Trophoblast cell (in vitro differentiated cells and primary cell): Measurements from ENCODE around the gene SPAAR.

Experiments used
- DNase-seq, 2 donors: peaks; one replicate each; pipeline ENCODE4 v3.0.0-alpha.2; 2016
- H2AFZ ChIP-seq: 2 replicates; pipeline ENCODE4 v1.6.1; 2013; ENCODE audit warnings: low read length, moderate library complexity, mild to moderate bottlenecking; ENCODE audit not compliant: insufficient read depth, poor library complexity
- H2AK5ac ChIP-seq: 2 replicates; pipeline ENCODE4 v1.6.1; 2013; ENCODE audit warnings: mild to moderate bottlenecking, low read length
- H2BK120ac ChIP-seq: 2 replicates; pipeline ENCODE4 v1.6.1; 2013; ENCODE audit warnings: low read length, mild to moderate bottlenecking, moderate library complexity; ENCODE audit not compliant: insufficient read depth, poor library complexity
- H2BK12ac ChIP-seq: 2 replicates; pipeline ENCODE4 v1.6.1; 2013; ENCODE audit warnings: mild to moderate bottlenecking, low read length, moderate library complexity
- H2BK5ac ChIP-seq: 2 replicates; pipeline ENCODE4 v1.6.1; 2013; ENCODE audit warnings: low read length, low read depth, moderate library complexity, mild to moderate bottlenecking; ENCODE audit not compliant: poor library complexity
- H3K14ac ChIP-seq: 2 replicates; pipeline ENCODE4 v1.6.1; 2013; ENCODE audit warnings: mild to moderate bottlenecking, low read length
- H3K18ac ChIP-seq: 2 replicates; pipeline ENCODE4 v1.6.1; 2013; ENCODE audit warnings: mild to moderate bottlenecking, low read length
- H3K23ac ChIP-seq: 2 replicates; pipeline ENCODE4 v1.6.1; 2013; ENCODE audit warnings: low read length
- H3K27ac ChIP-seq: 2 replicates; pipeline ENCODE4 v1.5.1; 2013; ENCODE audit warnings: low read depth, mild to moderate bottlenecking, inconsistent platforms, low read length, moderate library complexity
- H3K27me3 ChIP-seq: 2 replicates; pipeline ENCODE4 v1.6.1; 2013; ENCODE audit warnings: inconsistent platforms, mild to moderate bottlenecking, low read length, moderate library complexity; ENCODE audit not compliant: insufficient read depth
- H3K36me3 ChIP-seq, 2 experiments: 1 replicate in 1 of 2; 2 replicates in 1 of 2; pipeline ENCODE4 v1.6.1; 2013; ENCODE audit warnings: low read length in 2 of 2, mild to moderate bottlenecking in 2 of 2, moderate library complexity in 1 of 2; ENCODE audit not compliant: insufficient read depth in 2 of 2, control insufficient read depth in 1 of 2
- H3K4ac ChIP-seq: 2 replicates; pipeline ENCODE4 v1.6.1; 2013; ENCODE audit warnings: low read depth, mild to moderate bottlenecking, low read length, moderate library complexity
- H3K4me1 ChIP-seq, 2 experiments: 1 replicate in 1 of 2; 2 replicates in 1 of 2; pipeline ENCODE4 v1.6.1; 2013; ENCODE audit warnings: low read length in 2 of 2, mild to moderate bottlenecking in 2 of 2, moderate library complexity in 1 of 2; ENCODE audit not compliant: insufficient read depth in 2 of 2, control insufficient read depth in 1 of 2
- H3K4me2 ChIP-seq: 2 replicates; pipeline ENCODE4 v1.6.1; 2013; ENCODE audit warnings: inconsistent platforms, mild to moderate bottlenecking, low read length, moderate library complexity
- H3K4me3 ChIP-seq: 2 replicates; pipeline ENCODE4 v1.5.1; 2013; ENCODE audit warnings: mild to moderate bottlenecking, low read depth, low read length, inconsistent platforms
- H3K79me1 ChIP-seq: one replicate; pipeline ENCODE4 v1.6.1; 2013; ENCODE audit warnings: low read length
- H3K79me2 ChIP-seq: 2 replicates; pipeline ENCODE4 v1.6.1; 2013; ENCODE audit warnings: low read length, mild to moderate bottlenecking; ENCODE audit not compliant: control insufficient read depth, insufficient read depth, poor library complexity
- H3K9ac ChIP-seq: 2 replicates; pipeline ENCODE4 v1.6.1; 2013; ENCODE audit warnings: mild to moderate bottlenecking, low read length
- H3K9me3 ChIP-seq: 2 replicates; pipeline ENCODE4 v1.6.1; 2013; ENCODE audit warnings: low read depth, mild to moderate bottlenecking, control low read depth, inconsistent platforms, low read length; ENCODE audit not compliant: insufficient read depth
- H4K12ac ChIP-seq: 2 replicates; pipeline ENCODE4 v1.6.1; 2013; ENCODE audit warnings: low read depth, mild to moderate bottlenecking, low read length, moderate library complexity
- H4K8ac ChIP-seq: 2 replicates; pipeline ENCODE4 v1.6.1; 2013; ENCODE audit warnings: low read depth, mild to moderate bottlenecking, low read length, moderate library complexity
- H4K91ac ChIP-seq: one replicate; pipeline ENCODE4 v1.6.1; 2013; ENCODE audit warnings: low read depth, mild to moderate bottlenecking, low read length, moderate library complexity
- WGBS: extraction: QIAGEN DNeasy Blood & Tissue Kit; methylation state at CpG from one replicate; pipeline ENCODE4 v1.1.7; 2013; ENCODE audit warnings: missing lambda C conversion rate; ENCODE audit not compliant: insufficient read length, insufficient coverage; ENCODE audit errors: extremely low coverage; 5-methylcytosine and 5-hydroxymethylcytosine counted together

Gene SPAAR

DNA sequence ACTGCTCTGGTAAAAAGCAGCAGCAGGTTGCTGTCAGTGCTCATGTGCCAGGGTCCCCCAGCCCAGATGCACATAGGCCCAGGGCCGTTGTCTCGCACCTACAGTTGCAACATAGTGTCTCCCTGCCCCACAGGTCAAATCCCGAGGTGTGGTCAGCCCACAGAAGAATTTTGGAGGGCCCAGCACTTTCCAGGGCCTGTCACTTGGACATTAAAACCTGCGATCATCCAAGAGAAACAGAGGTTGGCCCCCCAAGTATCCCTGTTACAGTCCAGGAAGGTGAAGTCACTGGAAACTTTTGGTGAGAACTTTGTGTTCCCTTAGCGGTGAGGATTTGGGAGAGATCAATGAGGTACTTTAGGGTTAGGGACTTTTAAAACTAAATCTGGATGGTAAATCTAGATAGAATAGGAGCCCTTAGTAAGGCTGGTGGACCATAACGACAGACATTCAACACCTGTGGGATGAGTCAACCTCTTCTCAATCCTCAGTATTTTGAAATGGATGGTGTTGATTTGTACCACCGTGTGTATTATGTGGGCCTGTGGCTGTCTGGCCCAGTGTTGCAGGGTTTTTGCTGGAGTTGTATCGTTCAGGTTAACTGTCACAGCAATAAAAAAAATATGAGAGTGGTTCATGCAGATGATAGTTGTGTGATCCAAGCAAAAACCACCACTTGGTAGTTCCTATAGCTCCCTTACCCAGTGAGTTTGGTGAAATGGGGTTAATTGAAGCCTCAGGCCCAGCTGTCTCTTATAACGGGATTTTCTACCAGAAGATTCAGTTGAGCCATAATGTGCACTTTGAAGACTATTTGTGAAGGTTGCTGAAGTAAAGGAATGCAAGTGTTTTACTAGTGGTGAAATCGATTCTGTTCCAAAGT is 29.4 kb downstream of the SPAAR start:
- Histone ChIP-seq H3K9ac (peak overlapping the region; percentile 39), H3K27me3 (peaks cover 5% of the 10 kb centered on the region), H3K14ac (no peak overlapping the region), H3K79me1 (no peaks in the 10 kb centered on the region), H3K9me3 (peaks cover 6% of the 10 kb centered on the region), H4K12ac (no peak overlapping the region), H3K23ac (no peak overlapping the region), H4K91ac (no peak overlapping the region), H3K27ac (no peak overlapping the region), H4K8ac (no peak overlapping the region), H3K79me2 (no peaks in the 10 kb centered on the region), H2AFZ (no peak overlapping the region), H2BK120ac (no peak overlapping the region), H3K4ac (no peak overlapping the region), H3K18ac (no peak overlapping the region), H3K4me3 (no peak overlapping the region), H3K36me3 (no peaks in the 10 kb centered on the region), H2AK5ac (no peak overlapping the region), H3K4me2 (no peak overlapping the region), H2BK5ac (no peak overlapping the region), H3K4me1 (no peaks in the 10 kb centered on the region), H2BK12ac (no peak overlapping the region)
- WGBS: no CpG with 5 or more reads among the region's 10 CpGs
- DNase-seq: peak; percentile 41 to 71

DNA sequence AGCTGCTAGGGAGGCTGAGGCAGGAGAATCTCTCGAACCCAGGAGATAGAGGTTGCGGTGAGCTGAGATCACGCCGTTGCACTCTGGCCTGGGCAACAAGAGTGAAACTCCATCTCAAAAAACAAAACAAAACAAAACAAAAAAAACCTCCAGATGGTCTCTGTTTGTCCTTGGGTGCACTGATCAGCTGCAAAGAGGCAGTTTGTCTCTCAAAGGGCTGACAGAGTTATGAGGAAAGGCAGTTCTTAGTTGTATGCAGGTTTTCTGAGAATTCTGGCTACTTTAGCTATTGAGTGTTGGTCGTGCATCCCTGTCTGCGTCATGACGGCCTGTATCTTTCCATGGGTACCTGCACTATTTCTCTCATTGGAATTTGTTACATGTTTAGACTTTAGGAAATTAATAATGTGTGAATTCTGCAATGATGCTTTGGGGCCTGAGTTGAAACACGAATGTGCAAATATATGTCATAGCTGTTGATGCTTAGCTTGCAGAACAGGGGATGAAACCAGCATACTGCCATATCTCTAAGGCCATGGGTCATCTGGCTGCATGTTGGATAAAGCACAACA is 30.5 kb downstream of the SPAAR start:
- no peak overlapping the region for H3K4me2 ChIP-seq
- H3K18ac ChIP-seq: no peak overlapping the region
- no peak overlapping the region for H2BK12ac ChIP-seq

DNA sequence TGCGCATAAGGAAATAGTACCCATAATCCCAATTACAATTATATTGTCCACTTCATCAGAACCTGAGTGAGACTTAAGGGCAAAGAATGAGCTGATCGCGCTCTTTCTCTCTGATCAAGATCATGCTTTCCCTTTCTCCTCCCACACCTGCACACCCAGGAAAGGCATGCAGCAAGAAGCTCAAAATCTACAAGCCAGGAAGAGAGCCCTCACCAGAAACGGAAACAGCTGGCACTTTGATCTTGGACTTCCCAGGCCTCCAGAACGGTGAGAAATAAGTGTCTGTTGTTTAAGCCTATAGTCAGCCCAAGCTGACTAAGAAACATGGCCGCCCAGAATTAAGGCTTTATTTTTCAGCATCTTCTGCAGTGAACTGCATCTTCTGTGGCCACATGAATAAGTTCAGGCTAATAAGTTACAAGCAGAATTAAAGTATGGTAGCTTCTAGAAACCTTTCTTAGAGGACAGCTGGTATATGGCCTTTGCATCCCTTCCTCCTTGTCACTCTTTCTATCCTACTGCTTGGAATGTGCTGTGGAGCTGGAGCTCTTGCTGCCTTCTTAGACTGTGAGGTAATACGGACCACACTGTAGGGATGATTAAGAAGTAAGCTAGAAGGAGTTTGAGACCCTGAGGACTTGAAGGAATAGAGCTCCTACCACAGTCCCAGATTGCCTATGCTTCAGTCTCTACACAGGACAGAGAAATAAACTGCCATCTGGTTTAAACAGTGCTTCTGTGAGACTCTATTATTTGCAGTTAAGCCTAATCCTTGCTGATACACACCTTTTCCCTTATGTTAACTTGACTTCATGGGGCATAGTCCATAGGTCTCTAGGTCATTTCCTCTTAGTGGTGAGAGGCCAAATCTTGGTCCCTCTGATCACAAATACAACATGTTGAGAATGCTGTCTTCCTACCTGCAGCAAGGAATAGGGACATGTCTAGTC is 31.4 kb downstream of the SPAAR start:
- Histone ChIP-seq H3K4me3 (no peak overlapping the region), H2AK5ac (no peak overlapping the region), H3K23ac (no peak overlapping the region), H2BK120ac (no peak overlapping the region), H4K12ac (no peak overlapping the region), H3K27ac (no peak overlapping the region), H2AFZ (no peak overlapping the region), H2BK12ac (no peak overlapping the region), H2BK5ac (no peak overlapping the region), H4K8ac (no peak overlapping the region), H3K36me3 (no peaks in the 10 kb centered on the region), H3K9me3 (peaks cover 12% of the 10 kb centered on the region), H3K79me1 (no peaks in the 10 kb centered on the region), H3K9ac (no peak overlapping the region), H3K27me3 (peaks cover 5% of the 10 kb centered on the region), H3K14ac (no peak overlapping the region), H4K91ac (no peak overlapping the region), H3K79me2 (no peaks in the 10 kb centered on the region), H3K4me1 (peaks cover 3% of the 10 kb centered on the region in 2 experiments), H3K4me2 (no peak overlapping the region), H3K4ac (no peak overlapping the region), H3K18ac (no peak overlapping the region)
- DNase-seq: peak; percentile 68 to 84
- WGBS: no CpG with 5 or more reads among the region's 7 CpGs

More for the DNA sequence above, 30.5 kb downstream of the SPAAR start:
- Histone ChIP-seq H3K4me1 (no peaks in the 10 kb centered on the region), H4K8ac (no peak overlapping the region), H3K4ac (no peak overlapping the region), H3K36me3 (no peaks in the 10 kb centered on the region), H3K27me3 (peaks cover 5% of the 10 kb centered on the region), H3K79me2 (no peaks in the 10 kb centered on the region), H4K12ac (no peak overlapping the region), H3K9ac (no peak overlapping the region), H4K91ac (no peak overlapping the region), H3K79me1 (no peaks in the 10 kb centered on the region), H3K23ac (no peak overlapping the region), H2BK5ac (no peak overlapping the region), H3K14ac (no peak overlapping the region), H2AK5ac (no peak overlapping the region), H3K4me3 (no peak overlapping the region), H3K27ac (no peak overlapping the region), H2BK120ac (no peak overlapping the region), H3K9me3 (peaks cover 7% of the 10 kb centered on the region), H2AFZ (no peak overlapping the region)
- WGBS: no CpG with 5 or more reads among the region's 8 CpGs
- DNase-seq: peak; percentile 79 to 91

- H3K4me3 ChIP-seq: no peak overlapping the region
- no peak overlapping the region for H3K4me2 ChIP-seq
- H4K91ac ChIP-seq: no peak overlapping the region
- no peak overlapping the region for H3K14ac ChIP-seq
- no peak overlapping the region for H3K4ac ChIP-seq
- H2AFZ ChIP-seq: no peak overlapping the region
- H4K12ac ChIP-seq: no peak overlapping the region
- peak; percentile 70 to 81 for DNase-seq
- H2BK12ac ChIP-seq: no peak overlapping the region
- H3K9me3 ChIP-seq: peaks cover 12% of the 10 kb centered on the region
- H3K4me1 ChIP-seq: peaks cover 3% of the 10 kb centered on the region in 2 experiments
- H3K27ac ChIP-seq: no peak overlapping the region
- H3K27me3 ChIP-seq: peaks cover 5% of the 10 kb centered on the region
- no peak overlapping the region for H2BK120ac ChIP-seq
- no CpG with 5 or more reads among the region's 5 CpGs for WGBS
- H3K18ac ChIP-seq: no peak overlapping the region
- no peaks in the 10 kb centered on the region for H3K36me3 ChIP-seq
- H3K79me1 ChIP-seq: no peaks in the 10 kb centered on the region
- no peak overlapping the region for H4K8ac ChIP-seq
- no peak overlapping the region for H2BK5ac ChIP-seq
- H3K23ac ChIP-seq: no peak overlapping the region
- no peak overlapping the region for H2AK5ac ChIP-seq
- no peak overlapping the region for H3K9ac ChIP-seq
- H3K79me2 ChIP-seq: no peaks in the 10 kb centered on the region
These were observed 33.0 kb downstream of the SPAAR start for GRCh38 chr9:35942286-35942685.
